ENCODE data around the gene TGFB3.

DNA sequence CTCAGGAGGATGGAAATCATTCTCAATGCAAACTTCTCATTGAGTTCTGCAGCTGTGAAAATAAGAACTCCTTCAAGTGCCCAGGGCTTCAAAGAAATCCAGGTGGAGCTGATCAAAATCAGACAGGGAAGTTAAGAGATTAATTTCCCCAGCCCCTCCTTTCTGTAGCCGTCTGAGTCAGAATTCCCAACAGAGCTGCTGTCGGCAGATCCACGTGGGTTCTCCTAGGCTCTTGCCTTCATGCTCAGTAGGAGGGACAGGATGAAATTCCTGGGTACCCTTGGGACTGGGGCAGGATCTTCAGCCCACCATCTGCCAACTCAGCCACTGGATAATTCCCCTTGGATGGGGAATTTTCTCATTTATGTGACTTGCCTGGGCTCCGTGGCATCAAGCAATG is 13.3 kb downstream of the TGFB3 start:
- TF ChIP-seq, protein P1, sequence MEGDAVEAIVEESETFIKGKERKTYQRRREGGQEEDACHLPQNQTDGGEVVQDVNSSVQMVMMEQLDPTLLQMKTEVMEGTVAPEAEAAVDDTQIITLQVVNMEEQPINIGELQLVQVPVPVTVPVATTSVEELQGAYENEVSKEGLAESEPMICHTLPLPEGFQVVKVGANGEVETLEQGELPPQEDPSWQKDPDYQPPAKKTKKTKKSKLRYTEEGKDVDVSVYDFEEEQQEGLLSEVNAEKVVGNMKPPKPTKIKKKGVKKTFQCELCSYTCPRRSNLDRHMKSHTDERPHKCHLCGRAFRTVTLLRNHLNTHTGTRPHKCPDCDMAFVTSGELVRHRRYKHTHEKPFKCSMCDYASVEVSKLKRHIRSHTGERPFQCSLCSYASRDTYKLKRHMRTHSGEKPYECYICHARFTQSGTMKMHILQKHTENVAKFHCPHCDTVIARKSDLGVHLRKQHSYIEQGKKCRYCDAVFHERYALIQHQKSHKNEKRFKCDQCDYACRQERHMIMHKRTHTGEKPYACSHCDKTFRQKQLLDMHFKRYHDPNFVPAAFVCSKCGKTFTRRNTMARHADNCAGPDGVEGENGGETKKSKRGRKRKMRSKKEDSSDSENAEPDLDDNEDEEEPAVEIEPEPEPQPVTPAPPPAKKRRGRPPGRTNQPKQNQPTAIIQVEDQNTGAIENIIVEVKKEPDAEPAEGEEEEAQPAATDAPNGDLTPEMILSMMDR (IDR thresholded peaks at IDR 0.05) = no peak
- TF ChIP-seq POLR2A (IDR thresholded peaks at IDR 0.05; ENCODE audit: low read depth) = no peak
- peak in 1 of 2 donors; percentile 10 for TF ChIP-seq POLR2AphosphoS5 (IDR thresholded peaks at IDR 0.05)
- TF ChIP-seq EP300 (IDR thresholded peaks at IDR 0.05) = no peak
